HEK293 (cell line): Measurements from ENCODE around the gene GORAB.

ENCODE experiments used
- CTCF ChIA-PET: fragments of 350-600 bp; formaldehyde crosslinking; extraction: SDS; loops from one replicate; lab custom pipeline; 2021; ENCODE audit warnings: antibody characterized with exemption; lab: Yijun Ruan, JAX
- POLR2A ChIA-PET: fragments of 300-600 bp; formaldehyde crosslinking; extraction: SDS; loops from one replicate; lab custom pipeline; 2020; ENCODE audit warnings: antibody characterized with exemption, inconsistent platforms; lab: Yijun Ruan, JAX
- H3K27ac ChIP-seq: fragments of 200-500 bp; sonication (Bioruptor generic); 2 replicates; pipeline ENCODE4 v1.5.1; 2014; ENCODE audit warnings: low read depth, low read length, control low read depth, inconsistent platforms; ENCODE audit errors: extremely low read depth
- H3K36me3 ChIP-seq, 2 experiments: fragments of 200-500 bp in 1 of 2; sonication (Bioruptor generic) in 1 of 2; 1 replicate in 1 of 2; 2 replicates in 1 of 2; pipeline ENCODE4 v1.5.1; 2014 to 2017; ENCODE audit warnings: inconsistent platforms in 2 of 2, low read length in 2 of 2; ENCODE audit not compliant: control insufficient read depth in 2 of 2, insufficient read depth in 1 of 2
- H3K4me1 ChIP-seq: fragments of 200-500 bp; sonication (Bioruptor generic); 2 replicates; pipeline ENCODE4 v1.5.1; 2014; ENCODE audit warnings: mild to moderate bottlenecking, low read length, inconsistent platforms; ENCODE audit not compliant: control insufficient read depth, insufficient read depth
- H3K4me3 ChIP-seq: 2 replicates; pipeline ENCODE4 v1.5.1; 2011; ENCODE audit warnings: low read depth, mild to moderate bottlenecking, control low read depth, low read length, moderate library complexity
- H3K9me3 ChIP-seq: fragments of 200-500 bp; sonication (Bioruptor generic); 2 replicates; pipeline ENCODE4 v1.5.1; 2014; ENCODE audit warnings: low read depth, low read length, inconsistent platforms; ENCODE audit not compliant: control insufficient read depth, insufficient read depth
- BCL11A ChIP-seq: fragments of 450-650 bp; formaldehyde crosslinking; IDR thresholded peaks from 2 replicates; pipeline ENCODE4 v1.5.1; 2016; ENCODE audit warnings: low read depth, missing biosample characterization, missing genetic modification characterization
- KLF16 ChIP-seq: fragments of 450-650 bp; formaldehyde crosslinking; IDR thresholded peaks from 2 replicates; pipeline ENCODE4 v1.5.1; 2017; ENCODE audit warnings: missing biosample characterization, missing genetic modification characterization
- OSR2 ChIP-seq: fragments of 450-650 bp; formaldehyde crosslinking; IDR thresholded peaks from 2 replicates; pipeline ENCODE4 v1.5.1; 2016; ENCODE audit warnings: missing biosample characterization, missing genetic modification characterization
- SCRT2 ChIP-seq: fragments of 450-650 bp; formaldehyde crosslinking; IDR thresholded peaks from 2 replicates; pipeline ENCODE4 v1.5.1; 2016; ENCODE audit warnings: missing biosample characterization, missing genetic modification characterization
- SP2 ChIP-seq: fragments of 450-650 bp; formaldehyde crosslinking; IDR thresholded peaks from 2 replicates; pipeline ENCODE4 v1.5.1; 2016; ENCODE audit warnings: missing biosample characterization, missing genetic modification characterization
- TRIM28 ChIP-seq: IDR thresholded peaks from 2 replicates; pipeline ENCODE4 v1.6.1; 2011; ENCODE audit warnings: low read length, control low read depth, borderline replicate concordance
- YY2 ChIP-seq: fragments of 450-650 bp; formaldehyde crosslinking; IDR thresholded peaks from 2 replicates; pipeline ENCODE4 v1.5.1; 2016; ENCODE audit warnings: missing biosample characterization, missing genetic modification characterization
- ZBTB48 ChIP-seq: fragments of 450-650 bp; formaldehyde crosslinking; IDR thresholded peaks from 2 replicates; pipeline ENCODE4 v1.5.1; 2016; ENCODE audit warnings: missing biosample characterization, missing genetic modification characterization
- ZBTB8A ChIP-seq: fragments of 450-650 bp; formaldehyde crosslinking; IDR thresholded peaks from 2 replicates; pipeline ENCODE4 v1.5.1; 2016; ENCODE audit warnings: missing biosample characterization, missing genetic modification characterization
- ZEB2 ChIP-seq: fragments of 450-650 bp; formaldehyde crosslinking; IDR thresholded peaks from 2 replicates; pipeline ENCODE4 v1.5.1; 2016; ENCODE audit warnings: missing biosample characterization, missing genetic modification characterization
- ZFP37 ChIP-seq: fragments of 450-650 bp; formaldehyde crosslinking; IDR thresholded peaks from 2 replicates; pipeline ENCODE4 v1.5.1; 2016; ENCODE audit warnings: missing biosample characterization, missing genetic modification characterization
- ZNF175 ChIP-seq: fragments of 450-650 bp; formaldehyde crosslinking; IDR thresholded peaks from 2 replicates; pipeline ENCODE4 v1.5.1; 2016; ENCODE audit warnings: missing biosample characterization, missing genetic modification characterization
- ZNF366 ChIP-seq: fragments of 450-650 bp; formaldehyde crosslinking; conservative IDR thresholded peaks from 2 replicates; pipeline ENCODE4 v1.5.1; 2016; ENCODE audit warnings: missing biosample characterization, missing genetic modification characterization
- ZNF394 ChIP-seq: fragments of 450-650 bp; formaldehyde crosslinking; IDR thresholded peaks from 2 replicates; pipeline ENCODE4 v1.5.1; 2016; ENCODE audit warnings: missing biosample characterization, missing genetic modification characterization, mild to moderate bottlenecking, moderate library complexity, borderline replicate concordance
- ZNF501 ChIP-seq: fragments of 450-650 bp; formaldehyde crosslinking; IDR thresholded peaks from 2 replicates; pipeline ENCODE4 v1.5.1; 2016; ENCODE audit warnings: missing biosample characterization, missing genetic modification characterization
- ZNF521 ChIP-seq: fragments of 450-650 bp; formaldehyde crosslinking; IDR thresholded peaks from 2 replicates; pipeline ENCODE4 v1.5.1; 2017; ENCODE audit warnings: missing biosample characterization, mild to moderate bottlenecking, missing genetic modification characterization
- ZNF600 ChIP-seq: fragments of 450-650 bp; formaldehyde crosslinking; IDR thresholded peaks from 2 replicates; pipeline ENCODE4 v1.5.1; 2016; ENCODE audit warnings: missing biosample characterization, missing genetic modification characterization
- ZNF629 ChIP-seq: fragments of 450-650 bp; formaldehyde crosslinking; IDR thresholded peaks from 2 replicates; pipeline ENCODE4 v1.5.1; 2017; ENCODE audit warnings: missing biosample characterization, missing genetic modification characterization
- ZNF776 ChIP-seq: fragments of 450-650 bp; formaldehyde crosslinking; IDR thresholded peaks from 2 replicates; pipeline ENCODE4 v1.5.0; 2017; ENCODE audit warnings: missing biosample characterization, missing genetic modification characterization, borderline replicate concordance
- ZNF830 ChIP-seq: fragments of 450-650 bp; IDR thresholded peaks from 2 replicates; pipeline ENCODE4 v1.5.0; 2018; ENCODE audit warnings: missing biosample characterization, missing genetic modification characterization, low read depth, mild to moderate bottlenecking, moderate library complexity
- ZXDB ChIP-seq: fragments of 450-650 bp; formaldehyde crosslinking; IDR thresholded peaks from 2 replicates; pipeline ENCODE4 v1.5.1; 2016; ENCODE audit warnings: missing biosample characterization, missing genetic modification characterization
- TF ChIP-seq, protein P1 (sequence below): fragments of 450-650 bp; formaldehyde crosslinking; IDR thresholded peaks from 2 replicates; pipeline ENCODE4 v1.5.1; 2016; ENCODE audit warnings: missing biosample characterization, missing genetic modification characterization, borderline replicate concordance
- TF ChIP-seq, protein P2 (sequence below): fragments of 450-650 bp; formaldehyde crosslinking; IDR thresholded peaks from 2 replicates; pipeline ENCODE4 v1.5.1; 2016; ENCODE audit warnings: missing biosample characterization, missing genetic modification characterization
- TF ChIP-seq, protein P3 (sequence below): fragments of 450-650 bp; formaldehyde crosslinking; conservative IDR thresholded peaks from 2 replicates; pipeline ENCODE4 v1.5.1; 2016; ENCODE audit warnings: low read depth, missing biosample characterization, missing genetic modification characterization

The GORAB gene, protein sequence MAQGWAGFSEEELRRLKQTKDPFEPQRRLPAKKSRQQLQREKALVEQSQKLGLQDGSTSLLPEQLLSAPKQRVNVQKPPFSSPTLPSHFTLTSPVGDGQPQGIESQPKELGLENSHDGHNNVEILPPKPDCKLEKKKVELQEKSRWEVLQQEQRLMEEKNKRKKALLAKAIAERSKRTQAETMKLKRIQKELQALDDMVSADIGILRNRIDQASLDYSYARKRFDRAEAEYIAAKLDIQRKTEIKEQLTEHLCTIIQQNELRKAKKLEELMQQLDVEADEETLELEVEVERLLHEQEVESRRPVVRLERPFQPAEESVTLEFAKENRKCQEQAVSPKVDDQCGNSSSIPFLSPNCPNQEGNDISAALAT

DNA sequence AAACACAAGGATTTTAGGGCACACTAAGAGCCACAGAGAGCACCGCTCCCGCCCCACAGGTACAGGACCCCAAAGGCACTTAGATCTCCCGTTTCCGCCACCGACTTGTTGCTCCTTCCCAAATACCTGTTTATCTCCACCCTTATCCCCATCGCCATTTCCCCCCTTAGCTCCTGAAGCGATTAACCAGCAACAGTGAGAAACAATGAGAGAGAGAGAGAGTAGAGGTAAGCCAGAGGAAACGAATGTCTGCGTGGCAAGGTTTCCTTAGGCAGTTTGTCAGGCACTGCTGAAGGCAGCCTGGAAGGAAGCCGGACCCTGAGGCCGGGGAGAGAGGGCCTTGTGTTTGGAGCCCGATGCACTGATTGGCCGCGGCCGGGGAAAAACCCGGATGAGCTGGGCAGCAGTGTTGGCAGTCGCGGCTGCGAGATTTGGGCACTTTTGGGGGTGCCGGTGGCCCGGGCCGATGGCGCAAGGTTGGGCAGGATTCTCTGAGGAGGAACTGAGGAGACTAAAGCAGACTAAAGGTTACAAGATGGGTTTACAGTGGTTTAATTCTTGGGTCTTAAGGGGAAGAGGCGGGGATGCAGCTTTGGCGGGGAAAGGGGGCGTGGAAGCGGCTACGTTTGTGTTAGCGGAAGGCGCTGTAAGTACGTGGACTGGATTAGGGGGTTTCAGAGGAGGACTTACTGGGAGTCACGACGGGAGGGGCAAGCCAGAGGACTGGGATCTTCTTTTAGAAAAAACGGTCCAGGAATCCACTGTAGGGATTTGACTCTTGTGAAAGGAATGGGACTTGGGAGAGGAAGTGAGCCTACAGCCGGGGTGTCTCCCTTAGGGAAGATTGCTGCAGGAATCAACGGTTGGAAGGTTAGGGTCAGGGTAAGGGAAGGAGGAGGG is at the start of gene GORAB:
Gene GORAB (plus strand): TSS at position 409 of the 900 bp plus-strand sequence. CDS start 58 bp downstream, at position 467.
- Histone ChIP-seq H3K4me3 (peak within 1 kb of the TSS; percentile 77), H3K4me1 (no peaks in the 10 kb centered on the region), H3K27ac (peak within 1 kb of the TSS; percentile 90), H3K36me3 (no peaks in the 10 kb centered on the region), H3K9me3 (no peaks in the 10 kb centered on the region)
- ChIA-PET POLR2A (interaction anchor here (0.5 to 1.1 kb wide), 4 partner anchors 9 to 973 kb away, joined by 3 to 4 read pairs (median 4); no protein-coding TSS in a partner anchor), CTCF (interaction anchor here (1.0 kb wide), 1 partner anchor 157 kb away, joined by 4 read pairs; no protein-coding TSS in a partner anchor)
- TF ChIP-seq ZFP37 = peak; percentile 91
- TF ChIP-seq ZNF175 (tag by site-specific recombination) = no peak
- TF ChIP-seq TRIM28 = peak; percentile 55; the same call in 1 of the 2 replicates
- TF ChIP-seq ZNF394 (tag by site-specific recombination) = 0 out of 2 replicates have a peak, but pooled peaks have one; percentile 29
- TF ChIP-seq, protein P1, sequence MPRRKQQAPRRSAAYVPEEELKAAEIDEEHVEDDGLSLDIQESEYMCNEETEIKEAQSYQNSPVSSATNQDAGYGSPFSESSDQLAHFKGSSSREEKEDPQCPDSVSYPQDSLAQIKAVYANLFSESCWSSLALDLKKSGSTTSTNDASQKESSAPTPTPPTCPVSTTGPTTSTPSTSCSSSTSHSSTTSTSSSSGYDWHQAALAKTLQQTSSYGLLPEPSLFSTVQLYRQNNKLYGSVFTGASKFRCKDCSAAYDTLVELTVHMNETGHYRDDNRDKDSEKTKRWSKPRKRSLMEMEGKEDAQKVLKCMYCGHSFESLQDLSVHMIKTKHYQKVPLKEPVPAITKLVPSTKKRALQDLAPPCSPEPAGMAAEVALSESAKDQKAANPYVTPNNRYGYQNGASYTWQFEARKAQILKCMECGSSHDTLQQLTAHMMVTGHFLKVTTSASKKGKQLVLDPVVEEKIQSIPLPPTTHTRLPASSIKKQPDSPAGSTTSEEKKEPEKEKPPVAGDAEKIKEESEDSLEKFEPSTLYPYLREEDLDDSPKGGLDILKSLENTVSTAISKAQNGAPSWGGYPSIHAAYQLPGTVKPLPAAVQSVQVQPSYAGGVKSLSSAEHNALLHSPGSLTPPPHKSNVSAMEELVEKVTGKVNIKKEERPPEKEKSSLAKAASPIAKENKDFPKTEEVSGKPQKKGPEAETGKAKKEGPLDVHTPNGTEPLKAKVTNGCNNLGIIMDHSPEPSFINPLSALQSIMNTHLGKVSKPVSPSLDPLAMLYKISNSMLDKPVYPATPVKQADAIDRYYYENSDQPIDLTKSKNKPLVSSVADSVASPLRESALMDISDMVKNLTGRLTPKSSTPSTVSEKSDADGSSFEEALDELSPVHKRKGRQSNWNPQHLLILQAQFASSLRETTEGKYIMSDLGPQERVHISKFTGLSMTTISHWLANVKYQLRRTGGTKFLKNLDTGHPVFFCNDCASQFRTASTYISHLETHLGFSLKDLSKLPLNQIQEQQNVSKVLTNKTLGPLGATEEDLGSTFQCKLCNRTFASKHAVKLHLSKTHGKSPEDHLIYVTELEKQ (tag by site-specific recombination) = 0 out of 2 replicates have a peak, but pooled peaks have one; percentile 3
- TF ChIP-seq ZNF600 (tag by site-specific recombination) = peak; percentile 67
- TF ChIP-seq, protein P2, sequence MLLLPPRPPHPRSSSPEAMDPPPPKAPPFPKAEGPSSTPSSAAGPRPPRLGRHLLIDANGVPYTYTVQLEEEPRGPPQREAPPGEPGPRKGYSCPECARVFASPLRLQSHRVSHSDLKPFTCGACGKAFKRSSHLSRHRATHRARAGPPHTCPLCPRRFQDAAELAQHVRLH (tag by site-specific recombination) = 0 out of 2 replicates have a peak, but pooled peaks have one; percentile 10
- TF ChIP-seq SCRT2 (tag by site-specific recombination) = peak; percentile 100
- peak; percentile 81 for TF ChIP-seq KLF16 (tag by site-specific recombination)
- TF ChIP-seq ZNF366 (tag by site-specific recombination) = peak; percentile 52; the same call in 1 of the 2 replicates
- TF ChIP-seq, protein P3, sequence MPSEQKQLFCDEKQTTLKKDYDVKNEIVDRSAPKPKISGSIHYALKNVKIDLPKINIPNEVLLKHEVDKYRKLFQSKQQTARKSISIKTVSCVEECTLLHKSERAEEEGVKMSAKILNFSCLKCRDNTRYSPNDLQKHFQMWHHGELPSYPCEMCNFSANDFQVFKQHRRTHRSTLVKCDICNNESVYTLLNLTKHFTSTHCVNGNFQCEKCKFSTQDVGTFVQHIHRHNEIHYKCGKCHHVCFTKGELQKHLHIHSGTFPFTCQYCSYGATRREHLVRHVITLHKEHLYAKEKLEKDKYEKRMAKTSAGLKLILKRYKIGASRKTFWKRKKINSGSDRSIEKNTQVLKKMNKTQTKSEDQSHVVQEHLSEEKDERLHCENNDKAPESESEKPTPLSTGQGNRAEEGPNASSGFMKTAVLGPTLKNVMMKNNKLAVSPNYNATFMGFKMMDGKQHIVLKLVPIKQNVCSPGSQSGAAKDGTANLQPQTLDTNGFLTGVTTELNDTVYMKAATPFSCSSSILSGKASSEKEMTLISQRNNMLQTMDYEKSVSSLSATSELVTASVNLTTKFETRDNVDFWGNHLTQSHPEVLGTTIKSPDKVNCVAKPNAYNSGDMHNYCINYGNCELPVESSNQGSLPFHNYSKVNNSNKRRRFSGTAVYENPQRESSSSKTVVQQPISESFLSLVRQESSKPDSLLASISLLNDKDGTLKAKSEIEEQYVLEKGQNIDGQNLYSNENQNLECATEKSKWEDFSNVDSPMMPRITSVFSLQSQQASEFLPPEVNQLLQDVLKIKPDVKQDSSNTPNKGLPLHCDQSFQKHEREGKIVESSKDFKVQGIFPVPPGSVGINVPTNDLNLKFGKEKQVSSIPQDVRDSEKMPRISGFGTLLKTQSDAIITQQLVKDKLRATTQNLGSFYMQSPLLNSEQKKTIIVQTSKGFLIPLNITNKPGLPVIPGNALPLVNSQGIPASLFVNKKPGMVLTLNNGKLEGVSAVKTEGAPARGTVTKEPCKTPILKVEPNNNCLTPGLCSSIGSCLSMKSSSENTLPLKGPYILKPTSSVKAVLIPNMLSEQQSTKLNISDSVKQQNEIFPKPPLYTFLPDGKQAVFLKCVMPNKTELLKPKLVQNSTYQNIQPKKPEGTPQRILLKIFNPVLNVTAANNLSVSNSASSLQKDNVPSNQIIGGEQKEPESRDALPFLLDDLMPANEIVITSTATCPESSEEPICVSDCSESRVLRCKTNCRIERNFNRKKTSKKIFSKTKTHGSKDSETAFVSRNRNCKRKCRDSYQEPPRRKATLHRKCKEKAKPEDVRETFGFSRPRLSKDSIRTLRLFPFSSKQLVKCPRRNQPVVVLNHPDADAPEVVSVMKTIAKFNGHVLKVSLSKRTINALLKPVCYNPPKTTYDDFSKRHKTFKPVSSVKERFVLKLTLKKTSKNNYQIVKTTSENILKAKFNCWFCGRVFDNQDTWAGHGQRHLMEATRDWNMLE (tag by site-specific recombination) = peak; percentile 91
- TF ChIP-seq ZXDB (tag by site-specific recombination) = peak; percentile 81
- TF ChIP-seq ZBTB48 = peak; percentile 69
- peak; percentile 79; the same call in 1 of the 2 replicates for TF ChIP-seq ZNF501 (tag by site-specific recombination)
- TF ChIP-seq ZNF629 = peak; percentile 65; the same call in 1 of the 2 replicates
- TF ChIP-seq SP2 = peak; percentile 85
- no peak for TF ChIP-seq ZNF830 (tag by site-specific recombination)
- peak; percentile 79 for TF ChIP-seq ZEB2
- TF ChIP-seq BCL11A (tag by site-specific recombination) = 0 out of 2 replicates have a peak, but pooled peaks have one; percentile 5
- TF ChIP-seq YY2 = no peak
- TF ChIP-seq OSR2 (tag by site-specific recombination) = no peak
- no peak for TF ChIP-seq ZNF521
- no peak for TF ChIP-seq ZNF776 (tag by site-specific recombination)
- peak; percentile 91 for TF ChIP-seq ZBTB8A
